ENCODE data around the gene STRAP.
"Not testable (repeated sequence)": the region's sequence is repeated elsewhere in the genome, so short reads cannot be mapped to it uniquely, and the experiment has no call there.

STRAP gene

DNA sequence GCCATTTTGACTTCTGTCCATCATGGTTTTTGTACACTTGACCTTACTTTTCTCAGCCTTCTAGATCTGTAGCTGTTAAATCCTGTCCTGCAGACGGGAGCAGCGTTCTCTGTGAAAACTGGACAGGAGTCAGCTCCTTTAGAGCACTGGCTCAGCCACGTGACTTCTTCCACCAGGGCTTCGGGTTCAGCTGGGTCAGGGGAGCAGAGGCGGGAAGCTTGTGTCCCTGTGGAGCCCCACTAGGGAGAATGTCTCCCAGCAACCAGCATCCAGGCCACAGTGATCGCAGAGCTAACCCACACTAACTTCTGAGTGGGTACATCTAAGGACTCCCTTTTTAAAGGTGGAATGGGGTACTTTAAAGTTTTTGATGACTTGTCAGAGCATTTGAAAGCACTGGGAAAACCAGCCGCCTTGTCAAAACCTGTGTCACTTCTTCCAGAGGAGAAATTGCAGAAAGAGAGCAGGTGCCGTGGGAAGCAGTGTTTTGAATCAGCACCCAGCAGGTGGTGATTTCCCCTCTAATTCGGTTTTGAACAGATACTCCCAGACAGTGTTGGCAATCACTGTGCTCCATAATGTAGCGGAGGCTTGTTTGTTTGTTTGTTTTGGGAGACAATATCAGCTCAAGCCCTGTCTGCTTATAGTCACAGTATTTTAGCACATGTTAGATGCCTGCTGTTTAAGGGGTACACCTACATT lies 46.8 kb downstream of the STRAP start:
- no peak for DNase-seq

DNA sequence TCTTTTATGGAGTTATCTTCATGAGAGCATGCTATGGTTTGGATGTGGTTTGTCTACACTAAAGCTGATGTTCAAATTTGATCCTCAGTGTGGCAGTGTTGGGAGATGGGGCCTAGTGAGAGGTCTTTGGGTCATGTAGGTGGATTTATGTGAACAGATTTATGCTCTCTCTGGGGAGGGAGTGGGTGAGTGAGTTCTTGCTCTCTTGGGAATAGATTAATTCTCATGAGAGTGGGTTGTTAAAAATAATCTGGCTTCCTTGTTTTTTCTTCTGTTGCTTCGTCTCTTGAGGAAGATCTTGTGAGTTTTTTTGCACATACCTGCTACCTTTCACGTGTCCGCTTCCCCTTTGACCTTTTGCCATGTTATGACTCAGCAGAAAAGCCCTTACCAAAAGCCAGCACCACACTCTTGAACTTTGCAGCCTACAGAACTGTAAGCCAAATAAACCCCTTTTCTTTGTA lies 49.4 kb downstream of the STRAP start:
- DNase-seq, result no peak

DNA sequence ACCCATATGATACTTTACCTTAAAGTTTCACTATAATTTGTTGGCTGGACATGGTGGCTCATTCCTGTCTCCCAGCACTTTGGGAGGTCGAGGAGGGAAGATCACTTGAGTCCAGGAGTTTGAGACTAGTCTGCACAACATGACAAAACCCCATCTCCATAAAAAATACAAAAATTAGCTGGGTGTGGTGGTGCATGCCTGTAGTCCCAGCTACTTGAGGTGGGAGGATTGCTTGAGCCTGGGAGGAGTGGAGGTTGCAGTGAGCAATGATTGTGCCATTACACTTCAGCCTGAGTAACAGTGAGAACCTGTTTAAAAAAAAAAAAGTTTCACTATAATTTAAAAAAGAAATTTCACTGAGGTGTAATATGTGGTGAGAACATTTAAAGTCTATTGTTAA lies 50.1 kb downstream of the STRAP start:
- DNase-seq, result no peak

GRCh38 chr12:15932971-15933370 lies 50.8 kb downstream of the STRAP start:
- no peak for DNase-seq

DNA sequence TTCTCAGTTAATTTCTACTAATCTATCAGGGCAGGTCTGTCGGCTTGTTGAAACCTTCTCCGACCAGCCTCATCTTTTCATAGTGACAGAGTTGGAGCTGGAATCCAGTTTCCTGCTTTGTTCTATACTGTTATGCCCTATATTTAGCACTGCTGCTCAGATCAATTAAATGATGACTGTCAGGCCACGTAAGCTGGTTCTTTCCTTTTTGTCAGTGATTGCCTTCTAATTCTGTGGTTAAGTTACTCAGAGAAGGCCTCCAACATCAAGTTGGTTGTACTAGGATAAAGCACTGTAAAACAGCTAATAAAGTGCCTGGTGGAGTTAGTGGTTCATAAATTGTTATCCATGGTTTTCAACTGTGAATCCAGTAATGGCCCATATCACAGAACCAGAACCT lies 51.6 kb downstream of the STRAP start:
- DNase-seq, result no peak

- DNase-seq, result no peak
These were observed 54.6 kb downstream of the STRAP start for GRCh38 chr12:15936751-15937150.

DNA sequence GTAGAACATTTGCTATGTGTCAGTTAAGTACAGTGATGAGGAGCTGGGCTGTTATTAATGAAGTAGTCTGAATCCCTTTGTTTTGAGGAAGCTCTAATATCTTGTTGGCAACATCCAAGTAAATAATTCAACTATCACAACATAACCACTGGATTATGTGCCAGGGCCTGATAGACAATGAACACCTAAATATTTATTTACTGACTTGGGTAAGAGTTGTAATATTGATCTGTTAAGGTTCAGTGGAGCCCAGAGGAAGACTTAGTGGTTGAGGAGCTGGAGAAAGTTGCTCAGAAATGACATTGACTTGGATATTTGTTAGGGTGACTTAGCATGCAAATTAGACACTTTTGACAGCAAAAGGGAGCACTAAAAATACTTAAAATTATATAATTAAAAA lies 55.7 kb downstream of the STRAP start:
- DNase-seq, result no peak

DNA sequence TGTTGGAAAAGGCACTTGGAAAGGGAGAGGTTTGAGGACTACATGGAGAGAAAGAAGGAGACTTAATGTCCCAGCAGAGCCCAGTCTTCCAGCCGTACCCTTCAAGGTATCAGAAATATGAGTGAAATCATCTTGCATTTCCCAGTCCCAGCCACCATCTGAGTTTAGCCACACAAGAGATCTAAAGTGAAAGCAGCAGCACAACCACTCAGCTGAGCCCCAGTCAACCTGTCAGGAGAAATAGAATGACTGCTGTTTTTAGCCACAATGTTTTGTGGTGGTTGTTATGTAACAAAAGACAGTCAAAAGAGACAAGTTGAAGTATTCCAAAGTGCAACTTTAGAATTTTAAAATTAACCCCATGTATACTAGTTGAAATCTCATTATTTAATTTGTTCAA lies 56.9 kb downstream of the STRAP start:
- DNase-seq, result no peak

- DNase-seq, result no peak
These were observed 60.3 kb downstream of the STRAP start for GRCh38 chr12:15942475-15942874.

DNA sequence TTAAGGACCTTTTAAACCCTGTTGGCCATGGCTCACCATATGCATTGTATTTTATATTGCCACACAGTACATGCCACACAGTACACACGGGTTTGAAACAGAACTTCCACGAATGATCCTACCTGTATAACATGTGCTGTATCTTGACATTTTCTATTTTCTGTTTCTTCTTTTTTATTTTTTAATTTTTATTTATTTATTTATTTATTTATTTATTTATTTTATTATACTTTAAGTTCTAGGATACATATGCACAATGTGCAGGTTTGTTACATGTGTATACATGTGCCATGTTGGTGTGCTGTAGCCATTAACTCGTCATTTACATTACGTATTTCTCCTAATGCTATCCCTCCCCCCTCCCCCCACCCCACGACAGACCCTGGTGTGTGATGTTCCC lies 61.3 kb downstream of the STRAP start:
- DNase-seq, result not testable (repeated sequence)

DNA sequence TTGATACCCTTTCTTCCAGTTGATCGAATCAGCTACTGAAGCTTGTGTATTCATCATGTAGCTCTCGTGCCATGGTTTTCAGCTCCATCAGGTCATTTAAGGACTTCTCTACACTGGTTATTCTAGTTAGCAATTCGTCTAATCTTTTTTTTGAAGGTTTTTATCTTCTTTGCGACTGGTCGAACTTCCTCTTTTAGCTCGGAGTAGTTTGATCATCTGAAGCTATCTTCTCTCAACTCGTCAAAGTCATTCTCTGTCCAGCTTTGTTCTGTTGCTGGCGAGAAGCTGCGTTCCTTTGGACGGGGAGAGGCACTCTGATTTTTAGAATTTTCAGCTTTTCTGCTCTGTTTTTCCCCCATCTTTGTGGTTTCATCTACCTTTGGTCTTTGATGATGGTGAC lies 66.3 kb downstream of the STRAP start:
- not testable (repeated sequence) for DNase-seq

Data from activated T-cell treated with anti-CD3 and anti-CD28 coated beads for 4 hours (primary cell).